Testis (tissue), 3 donors: ENCODE measurements around the gene CTSS. TPM values are rescaled to one million over a fixed set of nuclear protein-coding genes. Genes with fewer than 3 reads are reported as not detected.
"Not testable (repeated sequence)": the region's sequence is repeated elsewhere in the genome, so short reads cannot be mapped to it uniquely, and the experiment has no call there.

Experiments
- DNase-seq: peaks from one replicate; pipeline ENCODE4 v3.0.0-alpha.2; 2019
- H3K27ac ChIP-seq, 2 donors: fragments of 200-600 bp; sonication (generic); one replicate each; pipeline ENCODE4 v1.5.1; 2019
- H3K27me3 ChIP-seq: fragments of 200-600 bp; sonication (generic); one replicate; pipeline ENCODE4 v1.5.1; 2019
- H3K36me3 ChIP-seq: fragments of 200-600 bp; sonication (generic); one replicate; pipeline ENCODE4 v1.5.1; 2017; ENCODE audit warnings: low read depth; ENCODE audit errors: missing control alignments
- H3K4me1 ChIP-seq: fragments of 200-600 bp; sonication (generic); one replicate; pipeline ENCODE4 v1.5.1; 2019
- H3K4me3 ChIP-seq, 2 donors: fragments of 200-600 bp; sonication (generic); one replicate each; pipeline ENCODE4 v1.5.1; 2017 to 2019
- H3K9me3 ChIP-seq: fragments of 200-600 bp; sonication (generic); one replicate; pipeline ENCODE4 v1.5.1; 2017
- CTCF ChIP-seq, 3 experiments: fragments of 450-650 bp in 2 of 3; fragments of 200-600 bp in 1 of 3; sonication (generic) in 1 of 3; IDR thresholded peaks; one replicate each; pipeline ENCODE4 v1.5.1; 2016 to 2019; ENCODE audit warnings: antibody characterized with exemption in 3 of 3, mild to moderate bottlenecking in 2 of 3, moderate library complexity in 1 of 3
- POLR2A ChIP-seq: fragments of 450-650 bp; IDR thresholded peaks from one replicate; pipeline ENCODE4 v1.6.1; 2017; ENCODE audit warnings: antibody characterized with exemption, mild to moderate bottlenecking, moderate library complexity
- WGBS, 2 donors: methylation state at CpG; one replicate each; pipeline ENCODE4 v1.1.5; 2018; 5-methylcytosine and 5-hydroxymethylcytosine counted together
- intact Hi-C: fragments of 100-400 bp; cut with DNase I; formaldehyde crosslinking; loops from one replicate; pipeline ENCODE4 v1.15.1; 2023; ENCODE audit warnings: low total_unique reads
- polyA plus RNA-seq: library from polyadenylated mRNA; stranded (reverse); fragments of 350-450 nt; fragmentation: Illumina TruSeq; extraction: RNeasy Lipid Tissue Mini Kit (QIAGEN cat#74804); gene quantifications from one replicate; pipeline ENCODE4 v1.2.3, GENCODE V29; 2014; ENCODE audit warnings: low read depth, low replicate concordance; ENCODE audit not compliant: insufficient read depth
- total RNA-seq, 2 donors: library from RNA; depleted of rRNA; stranded (reverse); fragments of >200 nt; gene quantifications; one replicate each; pipeline ENCODE4 v1.2.3, GENCODE V29; 2016

The CTSS gene
- total and polyA plus RNA-seq, 3 donors from 2014 or later, result 7.4 to 61.0 (median 9.2) TPM

GRCh38 chr1:150778409-150778808 is 12.8 kb upstream of the CTSS start:
- H3K27me3 ChIP-seq, result no peaks in the 10 kb centered on the region
- TF ChIP-seq POLR2A, result no peak
- TF ChIP-seq CTCF (IDR thresholded peaks at IDR 0.05), result no peak
- H3K4me3 ChIP-seq, result no peak overlapping the region
- no peaks in the 10 kb centered on the region for H3K9me3 ChIP-seq
- H3K36me3 ChIP-seq, result no peaks in the 10 kb centered on the region
- DNase-seq, result no peak
- no peaks in the 10 kb centered on the region for H3K4me1 ChIP-seq
- intact Hi-C loops, result no loop called here
- WGBS, 2 donors, result 84 to 96% methylated on average over 1 of the region's 1 CpG
- no peak overlapping the region for H3K27ac ChIP-seq

- DNase-seq, result no peak
- H3K36me3 ChIP-seq, result no peaks in the 10 kb centered on the region
- H3K27ac ChIP-seq, result no peak overlapping the region
- no peaks in the 10 kb centered on the region for H3K27me3 ChIP-seq
- intact Hi-C loops, result no loop called here
- TF ChIP-seq POLR2A, result no peak
- no peak for TF ChIP-seq CTCF (IDR thresholded peaks at IDR 0.05)
- no peak overlapping the region for H3K4me3 ChIP-seq
- no peaks in the 10 kb centered on the region for H3K9me3 ChIP-seq
- WGBS, 2 donors, result 81 to 88% methylated on average over 2 of the region's 2 CpGs
- no peaks in the 10 kb centered on the region for H3K4me1 ChIP-seq
Observed at GRCh38 chr1:150777544-150777943, 12.0 kb upstream of the CTSS start.

GRCh38 chr1:150775931-150776505 is 10.4 kb upstream of the CTSS start:
- DNase-seq, H3K27me3 ChIP-seq, intact Hi-C loops, H3K36me3 ChIP-seq, H3K9me3 ChIP-seq, H3K4me1 ChIP-seq, H3K4me3 ChIP-seq, H3K27ac ChIP-seq: not testable (repeated sequence)
- WGBS, 2 donors, result 87 to 93% methylated on average over 12 to 13 of the region's 13 CpGs

GRCh38 chr1:150775276-150775675 is 9.7 kb upstream of the CTSS start:
- Histone ChIP-seq H3K36me3 (no peaks in the 10 kb centered on the region), H3K9me3 (no peaks in the 10 kb centered on the region), H3K4me3 (no peak overlapping the region), H3K4me1 (no peaks in the 10 kb centered on the region), H3K27me3 (no peaks in the 10 kb centered on the region), H3K27ac (no peak overlapping the region)
- no peak for DNase-seq
- 85 to 87% methylated on average over 3 of the region's 3 CpGs for WGBS, 2 donors
- intact Hi-C loops, result no loop called here
- TF ChIP-seq POLR2A (no peak), CTCF (IDR thresholded peaks at IDR 0.05) (no peak)

GRCh38 chr1:150772326-150772725 is 6.7 kb upstream of the CTSS start:
- DNase-seq, result no peak
- no peaks in the 10 kb centered on the region for H3K4me1 ChIP-seq
- no peaks in the 10 kb centered on the region for H3K36me3 ChIP-seq
- H3K27ac ChIP-seq, result no peak overlapping the region
- H3K9me3 ChIP-seq, result no peaks in the 10 kb centered on the region
- TF ChIP-seq POLR2A, result no peak
- TF ChIP-seq CTCF (IDR thresholded peaks at IDR 0.05), result no peak
- intact Hi-C loops, result no loop called here
- 91 to 93% methylated on average over 4 of the region's 4 CpGs for WGBS, 2 donors
- no peak overlapping the region for H3K4me3 ChIP-seq
- H3K27me3 ChIP-seq, result no peaks in the 10 kb centered on the region

- not testable (repeated sequence) for DNase-seq
- 50 to 100% methylated on average over 1 of the region's 1 CpG for WGBS, 2 donors
Observed at GRCh38 chr1:150767704-150768103, 2.1 kb upstream of the CTSS start.

GRCh38 chr1:150765977-150766301 is 361 bp upstream of the CTSS start:
- H3K27ac ChIP-seq, H3K4me1 ChIP-seq, H3K36me3 ChIP-seq, H3K9me3 ChIP-seq, H3K4me3 ChIP-seq, intact Hi-C loops, DNase-seq, H3K27me3 ChIP-seq: not testable (repeated sequence)
- 89 to 91% methylated on average over 1 of the region's 1 CpG for WGBS, 2 donors

More at GRCh38 chr1:150767704-150768103, 2.1 kb upstream of the CTSS start:
- H3K4me3 ChIP-seq, intact Hi-C loops, H3K36me3 ChIP-seq, H3K9me3 ChIP-seq, H3K27ac ChIP-seq, H3K27me3 ChIP-seq, H3K4me1 ChIP-seq: not testable (repeated sequence)
